Lower leg skin (tissue), 3 donors: ENCODE measurements around the gene MTA2.
"Not testable (repeated sequence)": the region's sequence is repeated elsewhere in the genome, so short reads cannot be mapped to it uniquely, and the experiment has no call there.

Experiments used
- CTCF ChIP-seq, 3 donors: fragments of 450-650 bp; IDR thresholded peaks; one replicate each; pipeline ENCODE4 v1.5.1; 2016; ENCODE audit warnings: antibody characterized with exemption in 3 of 3, mild to moderate bottlenecking in 3 of 3, moderate library complexity in 2 of 3
- POLR2A ChIP-seq, 2 donors: fragments of 450-650 bp; IDR thresholded peaks; one replicate each; pipeline ENCODE4 v1.6.1; 2016 to 2017; ENCODE audit warnings: antibody characterized with exemption in 2 of 2, mild to moderate bottlenecking in 1 of 2, moderate library complexity in 1 of 2

- TF ChIP-seq POLR2A, CTCF (IDR thresholded peaks at IDR 0.05): not testable (repeated sequence)
Observed at GRCh38 chr11:62581735-62582134, 19.9 kb downstream of the MTA2 start.
